GM18508 (cell line): Measurements from ENCODE around the gene SPOP.
"Not testable (repeated sequence)": the region's sequence is repeated elsewhere in the genome, so short reads cannot be mapped to it uniquely, and the experiment has no call there.

Source experiments
- ATAC-seq: cut with Tn5 transposase; IDR thresholded peaks from one replicate; pipeline ENCODE4 v1.9.1; 2021; ENCODE audit warnings: moderate number of reproducible peaks; ENCODE audit not compliant: insufficient read depth, unreplicated experiment

The SPOP gene

GRCh38 chr17:49696233-49696761 is 18.4 kb upstream of the SPOP start:
- ATAC-seq: no peak

- ATAC-seq: no peak
Observed at GRCh38 chr17:49695698-49696232, 17.9 kb upstream of the SPOP start.

- ATAC-seq: no peak
Observed at GRCh38 chr17:49694847-49695697, 17.2 kb upstream of the SPOP start.

GRCh38 chr17:49692751-49693150 is 14.9 kb upstream of the SPOP start:
- ATAC-seq: no peak

- no peak for ATAC-seq
Observed at GRCh38 chr17:49691677-49692191, 13.8 kb upstream of the SPOP start.

- no peak for ATAC-seq
Observed at GRCh38 chr17:49691086-49691676, 13.3 kb upstream of the SPOP start.

- ATAC-seq: no peak
Observed at GRCh38 chr17:49690256-49690655, 12.4 kb upstream of the SPOP start.

GRCh38 chr17:49688848-49689247 is 11.0 kb upstream of the SPOP start:
- no peak for ATAC-seq

GRCh38 chr17:49687878-49688491 is 10.1 kb upstream of the SPOP start:
- ATAC-seq: no peak

- no peak for ATAC-seq
Observed at GRCh38 chr17:49681106-49681979, 3.4 kb upstream of the SPOP start.

GRCh38 chr17:49680314-49680713 is 2.4 kb upstream of the SPOP start:
- no peak for ATAC-seq

GRCh38 chr17:49677134-49677932 is 564 bp downstream of the SPOP start:
- no peak for ATAC-seq

GRCh38 chr17:49676276-49676868 is 1.5 kb downstream of the SPOP start:
- ATAC-seq: peak; percentile 60

GRCh38 chr17:49674507-49674906 is 3.4 kb downstream of the SPOP start:
- ATAC-seq: no peak

- not testable (repeated sequence) for ATAC-seq
Observed at GRCh38 chr17:49673679-49674078, 4.2 kb downstream of the SPOP start.

GRCh38 chr17:49670641-49671040 is 7.3 kb downstream of the SPOP start:
- ATAC-seq: no peak

GRCh38 chr17:49670002-49670401 is 7.9 kb downstream of the SPOP start:
- no peak for ATAC-seq

GRCh38 chr17:49667854-49668253 is 10.0 kb downstream of the SPOP start:
- ATAC-seq: no peak
